Bronchial epithelial cell (primary cell): ENCODE data around the gene EIF3K. TPM values are rescaled to one million over a fixed set of nuclear protein-coding genes. Genes with fewer than 3 reads are reported as not detected.

Experiments
- DNase-seq: peaks from one replicate; pipeline ENCODE4 v3.0.0-alpha.2; 2010; ENCODE audit warnings: low read depth
- FAIRE-seq: peaks from 2 replicates; lab custom pipeline; 2011; peaks lifted over from hg19 to GRCh38; lab: Jason Lieb, UNC
- H3K27me3 ChIP-seq: 2 replicates; pipeline ENCODE4 v1.5.1; 2011; ENCODE audit warnings: low read length; ENCODE audit not compliant: control insufficient read depth, insufficient read depth
- H3K36me3 ChIP-seq: 2 replicates; pipeline ENCODE4 v1.5.1; 2011; ENCODE audit warnings: low read length; ENCODE audit not compliant: control insufficient read depth, insufficient read depth
- H3K4me3 ChIP-seq: 2 replicates; pipeline ENCODE4 v1.5.1; 2011; ENCODE audit warnings: mild to moderate bottlenecking, low read depth, low read length, control low read depth
- total RNA-seq: library from RNA; depleted of rRNA; stranded (reverse); fragments of >200 nt; gene quantifications from 2 replicates; pipeline ENCODE4 v1.2.1, GENCODE V29; 2014
- TF ChIP-seq, protein P1 (sequence below): IDR thresholded peaks from 2 replicates; pipeline ENCODE4 v1.5.1; 2011; ENCODE audit warnings: mild to moderate bottlenecking, moderate library complexity, low read length, control low read depth, inconsistent platforms; ENCODE audit not compliant: insufficient read depth, severe bottlenecking

The EIF3K gene
- total RNA-seq, 1 donor from 2014 or later, result 374 TPM

DNA sequence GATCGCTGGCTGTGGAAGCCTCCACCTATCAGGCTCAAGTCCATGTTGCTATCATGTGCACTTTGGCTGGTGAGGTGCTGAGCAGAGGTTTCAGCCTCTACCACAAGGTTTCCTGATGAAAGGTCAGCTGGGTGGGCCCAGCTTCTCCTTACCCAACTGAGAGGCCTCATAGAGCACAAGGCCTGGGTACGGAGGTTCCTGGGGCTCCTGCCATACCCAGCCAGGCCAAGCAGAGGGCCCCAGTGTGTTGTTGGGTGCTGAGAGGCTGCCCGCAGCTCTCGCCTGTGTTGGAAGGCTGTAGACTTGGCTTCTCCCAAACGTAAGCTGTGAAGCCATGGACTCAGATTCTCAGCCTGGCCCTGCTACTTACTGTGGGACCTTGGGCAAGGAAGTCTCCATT is 56.6 kb downstream of the EIF3K start:
- Histone ChIP-seq H3K4me3 (no peak overlapping the region), H3K27me3 (no peaks in the 10 kb centered on the region), H3K36me3 (peaks cover 23% of the 10 kb centered on the region)
- TF ChIP-seq, protein P1, sequence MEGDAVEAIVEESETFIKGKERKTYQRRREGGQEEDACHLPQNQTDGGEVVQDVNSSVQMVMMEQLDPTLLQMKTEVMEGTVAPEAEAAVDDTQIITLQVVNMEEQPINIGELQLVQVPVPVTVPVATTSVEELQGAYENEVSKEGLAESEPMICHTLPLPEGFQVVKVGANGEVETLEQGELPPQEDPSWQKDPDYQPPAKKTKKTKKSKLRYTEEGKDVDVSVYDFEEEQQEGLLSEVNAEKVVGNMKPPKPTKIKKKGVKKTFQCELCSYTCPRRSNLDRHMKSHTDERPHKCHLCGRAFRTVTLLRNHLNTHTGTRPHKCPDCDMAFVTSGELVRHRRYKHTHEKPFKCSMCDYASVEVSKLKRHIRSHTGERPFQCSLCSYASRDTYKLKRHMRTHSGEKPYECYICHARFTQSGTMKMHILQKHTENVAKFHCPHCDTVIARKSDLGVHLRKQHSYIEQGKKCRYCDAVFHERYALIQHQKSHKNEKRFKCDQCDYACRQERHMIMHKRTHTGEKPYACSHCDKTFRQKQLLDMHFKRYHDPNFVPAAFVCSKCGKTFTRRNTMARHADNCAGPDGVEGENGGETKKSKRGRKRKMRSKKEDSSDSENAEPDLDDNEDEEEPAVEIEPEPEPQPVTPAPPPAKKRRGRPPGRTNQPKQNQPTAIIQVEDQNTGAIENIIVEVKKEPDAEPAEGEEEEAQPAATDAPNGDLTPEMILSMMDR, result peak; percentile 4
- DNase-seq (no peak), FAIRE-seq (no peak)

DNA sequence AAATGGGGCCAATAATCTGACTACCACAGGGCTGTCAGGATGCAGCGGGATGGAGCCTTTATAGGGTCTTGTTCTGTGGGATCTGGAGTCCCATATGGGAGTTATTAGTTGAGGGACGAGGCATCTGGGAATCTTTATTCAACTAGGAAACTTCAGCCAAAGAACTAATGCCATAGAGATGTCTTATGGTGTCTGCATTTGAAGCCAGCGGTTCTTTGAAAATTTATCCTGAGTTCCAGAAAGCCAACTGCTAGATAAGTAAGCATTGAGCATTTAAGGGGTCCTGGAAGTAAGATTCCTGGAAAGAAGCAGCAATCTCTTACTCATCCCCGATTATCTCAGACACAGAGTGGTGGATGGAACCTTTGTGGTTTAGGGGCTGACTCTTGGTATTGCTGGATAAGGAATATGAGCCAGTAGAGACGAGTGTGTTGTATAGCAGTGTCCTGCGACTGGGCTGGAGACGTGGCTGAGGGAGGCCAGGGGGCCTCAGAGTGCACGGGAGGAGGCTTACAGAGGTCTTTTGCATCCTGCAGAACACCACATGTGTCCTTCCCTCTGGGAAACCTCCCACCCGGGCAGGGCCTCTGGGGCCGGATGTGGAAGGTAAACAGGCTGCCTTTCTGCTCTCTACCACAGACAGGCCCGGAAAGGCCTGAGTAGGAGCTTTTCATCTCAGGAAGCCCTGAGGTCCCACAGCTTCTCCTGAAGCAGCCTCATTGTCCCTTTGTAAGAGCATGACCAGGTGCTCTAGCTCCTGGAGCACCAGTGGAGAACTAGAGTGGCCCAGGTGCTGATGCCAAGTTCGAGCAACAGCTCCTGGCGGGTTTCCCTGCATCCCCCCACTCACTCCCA is 57.3 kb downstream of the EIF3K start:
- FAIRE-seq, result no peak
- TF ChIP-seq, protein P1, result no peak
- no peaks in the 10 kb centered on the region for H3K27me3 ChIP-seq
- H3K36me3 ChIP-seq, result peaks cover 23% of the 10 kb centered on the region
- H3K4me3 ChIP-seq, result no peak overlapping the region
- peak; percentile 48 for DNase-seq

DNA sequence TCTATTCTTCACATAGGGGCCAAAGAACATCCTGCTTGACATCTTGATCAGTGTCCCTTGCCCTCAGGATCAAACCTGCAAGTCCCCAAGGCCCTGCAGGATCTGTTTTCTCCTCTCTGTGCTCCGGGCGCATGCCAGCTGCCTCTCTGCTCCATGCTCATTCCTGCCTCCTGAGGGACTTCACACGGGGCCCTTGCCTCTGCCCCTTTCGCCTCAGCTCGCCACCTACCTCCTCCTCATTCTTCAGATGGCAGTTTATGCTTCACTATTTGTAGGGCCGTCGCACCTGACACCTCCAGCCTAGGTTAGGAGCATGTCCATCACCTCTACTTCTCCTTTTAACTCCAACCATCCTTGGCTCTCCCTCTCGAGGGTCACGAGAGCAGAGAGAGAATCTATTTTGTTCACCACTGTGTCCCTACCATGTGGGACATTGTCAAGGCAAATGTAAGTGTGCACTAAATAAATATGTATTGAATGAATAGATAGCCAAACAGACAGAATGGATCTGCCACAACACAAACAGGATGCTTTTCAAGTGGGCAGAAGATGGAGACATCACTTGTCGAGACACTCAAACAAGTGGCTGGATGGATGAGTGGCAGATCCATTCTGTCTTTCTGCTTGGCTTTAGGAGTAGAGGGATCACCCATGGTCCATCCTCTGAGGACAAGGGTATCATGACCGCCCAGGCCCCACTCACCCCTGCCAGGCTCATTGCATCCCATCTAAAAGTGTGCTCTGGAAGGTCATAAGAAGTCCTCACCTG is 58.1 kb downstream of the EIF3K start:
- H3K36me3 ChIP-seq, result peaks cover 21% of the 10 kb centered on the region
- H3K27me3 ChIP-seq, result no peaks in the 10 kb centered on the region
- no peak for FAIRE-seq
- TF ChIP-seq, protein P1, result no peak
- H3K4me3 ChIP-seq, result no peak overlapping the region
- no peak for DNase-seq

DNA sequence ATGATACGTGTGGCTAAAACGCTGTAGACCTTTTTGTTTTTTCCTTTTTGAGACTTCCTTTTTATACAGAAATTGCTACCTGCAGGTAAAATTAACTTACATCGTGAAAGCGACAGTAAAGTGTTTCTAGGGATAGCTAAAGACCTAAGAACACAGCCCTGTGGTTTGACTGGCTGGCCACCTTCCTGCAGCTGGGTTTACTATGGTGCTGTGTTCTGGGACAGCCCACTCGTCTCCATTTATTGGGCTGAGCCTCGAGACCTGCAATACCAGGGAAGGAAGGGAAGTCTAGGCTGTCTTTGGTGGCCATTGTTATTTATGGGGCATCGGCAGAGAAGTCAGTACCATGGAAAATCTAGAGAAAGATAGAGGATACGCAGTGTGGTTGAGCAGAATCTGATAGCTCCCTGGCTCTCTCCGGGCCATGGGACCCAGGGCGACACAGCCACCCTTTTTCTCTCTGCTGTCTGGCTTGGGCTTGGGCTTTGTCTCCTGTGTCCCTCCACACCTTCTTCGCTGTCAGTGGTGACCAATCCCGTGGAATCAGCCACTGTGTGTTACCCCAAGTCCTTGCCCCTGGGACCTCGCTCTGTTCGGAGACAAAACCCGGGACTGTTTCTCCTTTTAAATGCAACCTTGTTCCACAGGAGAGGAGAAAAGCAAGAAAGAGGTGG is 59.4 kb downstream of the EIF3K start:
- no peaks in the 10 kb centered on the region for H3K27me3 ChIP-seq
- no peak for DNase-seq
- no peak for FAIRE-seq
- H3K4me3 ChIP-seq, result no peak overlapping the region
- peaks cover 23% of the 10 kb centered on the region for H3K36me3 ChIP-seq
- TF ChIP-seq, protein P1, result no peak

DNA sequence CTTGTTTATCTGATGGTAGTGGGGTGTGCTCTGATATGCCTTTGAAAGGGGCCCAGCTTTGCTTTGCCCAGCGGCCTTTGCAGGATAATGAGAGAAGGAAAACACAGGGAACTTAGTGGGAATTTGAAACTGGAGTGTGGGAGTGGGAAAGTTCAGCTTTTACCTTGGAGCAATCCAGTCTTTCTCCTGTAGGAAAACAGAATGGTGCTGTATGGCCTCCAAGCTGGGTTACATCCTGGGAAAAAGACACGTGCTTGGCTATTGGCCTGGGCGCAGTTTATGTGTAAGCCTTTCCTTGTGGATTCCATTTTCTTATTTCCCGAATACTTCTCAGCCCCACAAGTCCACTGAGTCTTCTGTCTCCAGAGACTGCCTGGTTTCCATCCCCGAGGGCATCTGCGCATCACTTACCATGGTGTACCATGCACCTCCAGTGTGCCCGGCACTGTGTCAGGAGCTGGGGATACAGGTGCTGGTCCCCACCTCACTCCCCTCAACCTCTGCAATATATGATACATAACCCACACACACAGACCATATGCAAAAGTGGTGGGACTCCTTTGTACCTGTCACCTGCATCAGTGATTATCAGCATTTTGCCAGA is 60.0 kb downstream of the EIF3K start:
- TF ChIP-seq, protein P1, result no peak
- no peak for FAIRE-seq
- no peak for DNase-seq
- H3K36me3 ChIP-seq, result peaks cover 23% of the 10 kb centered on the region
- no peak overlapping the region for H3K4me3 ChIP-seq
- no peaks in the 10 kb centered on the region for H3K27me3 ChIP-seq
